ENCODE data around the gene GFPT2.

GFPT2 gene

GRCh38 chr5:180353980-180354452 lies 880 bp upstream of the GFPT2 start:
- peaks cover 2% of the 10 kb centered on the region for H3K27me3 ChIP-seq (replicated peaks; ENCODE audit: control insufficient read depth, insufficient read depth, low read length)
- TF ChIP-seq, protein P1, sequence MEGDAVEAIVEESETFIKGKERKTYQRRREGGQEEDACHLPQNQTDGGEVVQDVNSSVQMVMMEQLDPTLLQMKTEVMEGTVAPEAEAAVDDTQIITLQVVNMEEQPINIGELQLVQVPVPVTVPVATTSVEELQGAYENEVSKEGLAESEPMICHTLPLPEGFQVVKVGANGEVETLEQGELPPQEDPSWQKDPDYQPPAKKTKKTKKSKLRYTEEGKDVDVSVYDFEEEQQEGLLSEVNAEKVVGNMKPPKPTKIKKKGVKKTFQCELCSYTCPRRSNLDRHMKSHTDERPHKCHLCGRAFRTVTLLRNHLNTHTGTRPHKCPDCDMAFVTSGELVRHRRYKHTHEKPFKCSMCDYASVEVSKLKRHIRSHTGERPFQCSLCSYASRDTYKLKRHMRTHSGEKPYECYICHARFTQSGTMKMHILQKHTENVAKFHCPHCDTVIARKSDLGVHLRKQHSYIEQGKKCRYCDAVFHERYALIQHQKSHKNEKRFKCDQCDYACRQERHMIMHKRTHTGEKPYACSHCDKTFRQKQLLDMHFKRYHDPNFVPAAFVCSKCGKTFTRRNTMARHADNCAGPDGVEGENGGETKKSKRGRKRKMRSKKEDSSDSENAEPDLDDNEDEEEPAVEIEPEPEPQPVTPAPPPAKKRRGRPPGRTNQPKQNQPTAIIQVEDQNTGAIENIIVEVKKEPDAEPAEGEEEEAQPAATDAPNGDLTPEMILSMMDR (IDR thresholded peaks at IDR 0.05; ENCODE audit: insufficient read depth, low read length, poor library complexity, severe bottlenecking), result no peak
- no peaks in the 10 kb centered on the region for H3K36me3 ChIP-seq (ENCODE audit: control insufficient read depth, insufficient read depth, low read length)
- peak overlapping the region; percentile 64 for H3K4me3 ChIP-seq (replicated peaks; ENCODE audit: low read depth, low read length)
- no peak for DNase-seq (ENCODE audit: extremely low read depth, insufficient read length)

- H3K4me3 ChIP-seq (replicated peaks; ENCODE audit: low read depth, low read length), result peak overlapping the region; percentile 22
Observed at GRCh38 chr5:180352116-180353047, 754 bp downstream of the GFPT2 start.

DNA sequence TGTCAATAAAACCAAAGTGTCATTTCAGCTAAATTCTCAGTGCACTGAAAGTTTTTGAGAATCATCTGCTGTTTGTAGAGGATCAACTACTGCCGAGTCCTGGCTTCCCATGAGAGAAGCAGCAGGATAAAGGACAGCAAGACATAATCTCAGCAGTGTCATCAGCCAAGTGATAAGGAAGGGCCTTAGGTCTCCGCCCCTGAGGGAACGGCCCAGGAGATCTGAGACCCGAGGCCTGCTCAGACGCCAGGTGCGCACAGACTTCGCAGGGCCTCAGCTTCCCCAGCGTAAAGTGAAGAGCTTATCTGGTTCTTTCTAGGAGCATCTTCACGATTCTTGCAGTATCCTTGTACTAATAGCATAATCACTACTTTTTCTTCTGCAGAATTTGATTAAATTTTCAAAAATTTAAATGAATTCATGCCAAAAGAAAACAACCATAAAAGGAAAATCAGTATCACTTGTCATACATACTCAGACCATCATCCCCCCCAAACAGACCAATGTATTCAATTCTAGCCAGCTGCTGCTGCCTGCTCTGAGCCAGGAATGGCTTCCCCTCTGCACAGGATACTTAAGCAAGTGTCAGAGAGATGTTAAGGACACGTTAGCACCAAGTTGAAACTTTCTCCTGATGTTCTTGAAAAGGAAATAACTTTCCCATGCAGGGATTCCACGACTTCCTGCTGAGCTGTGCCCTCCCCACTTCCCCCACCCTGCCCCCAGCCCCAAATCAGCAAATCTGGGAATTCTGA lies 2.2 kb downstream of the GFPT2 start:
- Histone ChIP-seq H3K27me3 (replicated peaks; ENCODE audit: control insufficient read depth, insufficient read depth, low read length) (peaks cover 2% of the 10 kb centered on the region), H3K36me3 (ENCODE audit: control insufficient read depth, insufficient read depth, low read length) (no peaks in the 10 kb centered on the region), H3K4me3 (replicated peaks; ENCODE audit: low read depth, low read length) (no peak overlapping the region)
- no peak for DNase-seq (ENCODE audit: extremely low read depth, insufficient read length)
- TF ChIP-seq, protein P1 (IDR thresholded peaks at IDR 0.05; ENCODE audit: insufficient read depth, low read length, poor library complexity, severe bottlenecking), result no peak

More at GRCh38 chr5:180352116-180353047, 754 bp downstream of the GFPT2 start:
- H3K36me3 ChIP-seq (ENCODE audit: control insufficient read depth, insufficient read depth, low read length), result no peaks in the 10 kb centered on the region
- TF ChIP-seq, protein P1 (IDR thresholded peaks at IDR 0.05; ENCODE audit: insufficient read depth, low read length, poor library complexity, severe bottlenecking), result no peak
- DNase-seq (ENCODE audit: extremely low read depth, insufficient read length), result no peak
- peaks cover 2% of the 10 kb centered on the region for H3K27me3 ChIP-seq (replicated peaks; ENCODE audit: control insufficient read depth, insufficient read depth, low read length)

DNA sequence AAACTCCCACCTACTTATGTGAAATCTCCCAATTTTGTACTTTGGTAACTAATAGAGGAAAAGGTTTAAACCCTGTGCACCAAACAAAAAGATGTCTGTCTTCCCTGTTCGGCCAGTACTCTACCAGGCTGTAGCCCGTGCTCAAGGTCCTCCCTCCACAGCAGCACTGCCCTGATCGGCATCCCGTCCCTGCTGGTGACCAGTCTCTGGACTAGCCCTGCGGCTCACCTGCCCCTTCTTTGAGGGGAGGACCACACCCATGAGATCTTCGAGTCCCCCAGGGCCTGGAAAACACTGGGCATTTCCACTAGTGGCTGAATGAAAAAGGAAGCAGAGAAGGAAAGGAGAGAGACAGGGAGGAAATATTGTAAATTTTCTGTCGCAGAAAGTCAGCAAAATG lies 2.8 kb downstream of the GFPT2 start:
- TF ChIP-seq, protein P1 (IDR thresholded peaks at IDR 0.05; ENCODE audit: insufficient read depth, low read length, poor library complexity, severe bottlenecking), result no peak
- H3K36me3 ChIP-seq (ENCODE audit: control insufficient read depth, insufficient read depth, low read length), result no peaks in the 10 kb centered on the region
- DNase-seq (ENCODE audit: extremely low read depth, insufficient read length), result no peak
- no peak overlapping the region for H3K4me3 ChIP-seq (replicated peaks; ENCODE audit: low read depth, low read length)
- peaks cover 2% of the 10 kb centered on the region for H3K27me3 ChIP-seq (replicated peaks; ENCODE audit: control insufficient read depth, insufficient read depth, low read length)

DNA sequence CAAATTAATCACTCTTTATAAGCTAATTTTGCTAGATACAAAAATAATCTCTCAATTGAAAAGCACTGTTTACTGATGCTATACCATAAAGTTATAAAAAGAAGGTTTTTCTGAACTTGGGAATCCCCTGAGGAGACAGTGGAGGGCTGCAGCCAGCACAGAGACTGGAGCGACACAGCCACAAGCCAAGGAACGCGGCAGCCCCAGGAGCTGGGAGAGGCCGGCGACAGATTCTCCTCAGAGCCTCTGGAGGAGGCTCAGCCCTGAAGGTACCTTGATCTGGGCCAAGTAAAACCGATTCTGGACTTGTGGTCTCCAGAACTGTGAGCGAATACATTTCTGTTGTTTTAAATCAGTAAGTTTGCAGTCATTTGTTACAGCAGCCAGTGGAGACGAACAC lies 3.7 kb downstream of the GFPT2 start:
- TF ChIP-seq, protein P1 (IDR thresholded peaks at IDR 0.05; ENCODE audit: insufficient read depth, low read length, poor library complexity, severe bottlenecking), result no peak
- H3K4me3 ChIP-seq (replicated peaks; ENCODE audit: low read depth, low read length), result no peak overlapping the region
- no peak for DNase-seq (ENCODE audit: extremely low read depth, insufficient read length)
- no peaks in the 10 kb centered on the region for H3K36me3 ChIP-seq (ENCODE audit: control insufficient read depth, insufficient read depth, low read length)
- no peaks in the 10 kb centered on the region; the same call in none of the 2 replicates for H3K27me3 ChIP-seq (replicated peaks; ENCODE audit: control insufficient read depth, insufficient read depth, low read length)
